ENCODE results near the gene NAPB.

The NAPB gene

GRCh38 chr20:23360531-23360930 lies 60.8 kb downstream of the NAPB start:
- Histone ChIP-seq H3K36me3 (peaks cover 16% of the 10 kb centered on the region), H3K4me3 (ENCODE audit: low read depth, low read length) (no peak overlapping the region), H3K4me1 (0 out of 2 replicates have a peak, but pooled peaks cover 2% of the 10 kb centered on the region), H3K27me3 (no peaks in the 10 kb centered on the region), H3K9me3 (no peaks in the 10 kb centered on the region)
- TF ChIP-seq CTCF (IDR thresholded peaks at IDR 0.05; ENCODE audit: low read depth, low read length) = no peak
- DNase-seq = no peak

- Histone ChIP-seq H3K4me3 (ENCODE audit: low read depth, low read length) (peak overlapping the region; percentile 66), H3K27me3 (no peaks in the 10 kb centered on the region), H3K9me3 (no peaks in the 10 kb centered on the region), H3K36me3 (peaks cover 14% of the 10 kb centered on the region), H3K4me1 (0 out of 2 replicates have a peak, but pooled peaks cover 2% of the 10 kb centered on the region)
- no peak for TF ChIP-seq CTCF (IDR thresholded peaks at IDR 0.05; ENCODE audit: low read depth, low read length)
- DNase-seq = no peak
Observed at GRCh38 chr20:23358923-23359593, 62.2 kb downstream of the NAPB start.

- no peaks in the 10 kb centered on the region for H3K27me3 ChIP-seq
- no peaks in the 10 kb centered on the region for H3K9me3 ChIP-seq
- DNase-seq = no peak
- TF ChIP-seq CTCF (IDR thresholded peaks at IDR 0.05; ENCODE audit: low read depth, low read length) = no peak
- H3K4me3 ChIP-seq (ENCODE audit: low read depth, low read length) = peak overlapping the region; percentile 66
- peaks cover 16% of the 10 kb centered on the region for H3K36me3 ChIP-seq
- 0 out of 2 replicates have a peak, but pooled peaks cover 1% of the 10 kb centered on the region for H3K4me1 ChIP-seq
Observed at GRCh38 chr20:23358563-23358906, 62.8 kb downstream of the NAPB start.

GRCh38 chr20:23357767-23358562 lies 63.3 kb downstream of the NAPB start:
- H3K9me3 ChIP-seq = no peaks in the 10 kb centered on the region
- H3K4me1 ChIP-seq = no peaks in the 10 kb centered on the region
- H3K27me3 ChIP-seq = no peaks in the 10 kb centered on the region
- DNase-seq = peak; percentile 99
- no peak for TF ChIP-seq CTCF (IDR thresholded peaks at IDR 0.05; ENCODE audit: low read depth, low read length)
- peaks cover 18% of the 10 kb centered on the region for H3K36me3 ChIP-seq
- H3K4me3 ChIP-seq (ENCODE audit: low read depth, low read length) = peak overlapping the region; percentile 66

GRCh38 chr20:23356203-23356602 lies 65.1 kb downstream of the NAPB start:
- peaks cover 18% of the 10 kb centered on the region for H3K36me3 ChIP-seq
- no peaks in the 10 kb centered on the region for H3K9me3 ChIP-seq
- no peak for TF ChIP-seq CTCF (IDR thresholded peaks at IDR 0.05; ENCODE audit: low read depth, low read length)
- no peaks in the 10 kb centered on the region for H3K4me1 ChIP-seq
- H3K27me3 ChIP-seq = no peaks in the 10 kb centered on the region
- DNase-seq = no peak
- H3K4me3 ChIP-seq (ENCODE audit: low read depth, low read length) = no peak overlapping the region

Data from BE2C (cell line).